HUES6 (cell line): ENCODE data around the gene RFX2.
"Not testable (repeated sequence)": the region's sequence is repeated elsewhere in the genome, so short reads cannot be mapped to it uniquely, and the experiment has no call there.

Source experiments
- H3K27ac ChIP-seq: 2 replicates; pipeline ENCODE4 v1.7.0; 2013; ENCODE audit warnings: low read depth, mild to moderate bottlenecking, low read length, inconsistent platforms
- H3K27me3 ChIP-seq: 2 replicates; pipeline ENCODE4 v1.6.1; 2013; ENCODE audit warnings: low read length; ENCODE audit not compliant: control insufficient read depth, insufficient read depth
- H3K36me3 ChIP-seq: 2 replicates; pipeline ENCODE4 v1.6.1; 2013; ENCODE audit warnings: low read length; ENCODE audit not compliant: control insufficient read depth, insufficient read depth
- H3K4me1 ChIP-seq: 2 replicates; pipeline ENCODE4 v1.6.1; 2013; ENCODE audit warnings: low read length; ENCODE audit not compliant: control insufficient read depth, insufficient read depth
- H3K4me3 ChIP-seq: 2 replicates; pipeline ENCODE4 v1.5.1; 2013; ENCODE audit warnings: low read depth, low read length
- H3K9ac ChIP-seq: one replicate; pipeline ENCODE4 v1.6.1; 2013; ENCODE audit warnings: mild to moderate bottlenecking, low read length
- H3K9me3 ChIP-seq: 2 replicates; pipeline ENCODE4 v1.6.1; 2013; ENCODE audit warnings: low read depth, low read length; ENCODE audit not compliant: control insufficient read depth, insufficient read depth

Gene RFX2

DNA sequence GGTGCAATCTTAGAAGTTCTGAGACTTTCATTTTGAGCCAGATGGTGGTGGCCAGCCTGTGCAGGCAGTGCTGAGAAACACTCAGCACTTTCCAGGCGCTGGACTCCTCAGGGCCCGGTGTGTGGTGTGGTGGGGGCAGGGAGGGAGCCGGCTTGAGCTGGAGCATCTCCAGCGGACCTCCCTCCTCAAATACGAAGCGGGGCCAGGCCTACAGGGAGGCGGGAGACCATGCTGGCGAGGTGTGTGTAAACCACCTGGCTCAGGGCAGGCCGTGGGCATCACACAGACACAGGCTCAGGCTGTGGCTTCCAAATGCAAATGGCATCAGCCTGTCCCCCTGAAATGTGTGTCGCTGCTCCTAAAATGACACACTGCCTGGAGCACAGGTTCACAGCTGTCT is 99.1 kb downstream of the RFX2 start:
- H3K9ac ChIP-seq, result no peak overlapping the region

DNA sequence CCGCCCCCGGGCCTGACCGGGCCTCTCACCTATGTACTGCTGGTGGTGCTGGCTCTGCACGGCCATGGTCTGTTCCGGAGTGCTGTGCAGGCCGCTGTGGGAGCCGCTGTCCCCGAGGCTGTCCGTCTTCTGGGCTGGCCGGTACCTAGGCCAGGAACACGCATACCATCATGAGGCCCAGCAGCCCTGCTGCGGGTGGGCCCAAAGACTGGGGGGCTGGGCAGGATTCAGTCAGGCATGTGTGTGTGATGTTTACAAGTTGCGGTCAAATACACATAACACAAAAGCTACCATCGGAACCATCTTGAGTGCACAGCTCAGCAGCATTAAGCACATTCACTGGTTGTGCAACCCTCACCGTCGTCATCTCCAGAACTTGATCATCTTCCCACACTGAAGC is 100.2 kb downstream of the RFX2 start:
- Histone ChIP-seq H3K9ac (no peak overlapping the region), H3K4me1 (no peaks in the 10 kb centered on the region)

More for the DNA sequence above, 99.1 kb downstream of the RFX2 start:
- no peak overlapping the region for H3K27ac ChIP-seq
- H3K9me3 ChIP-seq, result no peaks in the 10 kb centered on the region
- H3K4me3 ChIP-seq, result no peak overlapping the region
- no peaks in the 10 kb centered on the region; the same call in 1 of the 2 replicates for H3K27me3 ChIP-seq
- no peaks in the 10 kb centered on the region for H3K4me1 ChIP-seq
- H3K36me3 ChIP-seq, result no peaks in the 10 kb centered on the region

DNA sequence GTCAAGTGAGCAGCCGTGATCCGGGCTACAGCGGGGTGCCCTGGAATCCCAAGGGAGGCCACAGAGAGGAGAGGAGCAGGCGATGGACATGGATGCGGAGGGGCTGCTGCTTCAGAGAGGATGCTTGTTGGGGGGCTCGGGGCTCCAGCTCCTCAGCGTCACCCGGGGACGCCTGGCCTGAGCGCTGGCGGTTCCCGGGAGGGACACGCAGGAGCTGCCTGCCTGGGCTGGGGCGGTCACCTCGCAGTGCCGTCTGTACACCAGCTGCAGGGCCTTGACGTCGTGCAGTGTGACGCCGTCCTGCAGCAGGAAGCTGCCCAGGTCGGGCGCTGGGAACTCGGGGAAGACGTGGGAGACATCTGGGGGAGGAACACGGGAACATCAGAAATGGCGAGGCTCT is 102.4 kb downstream of the RFX2 start:
- no peaks in the 10 kb centered on the region for H3K27me3 ChIP-seq
- H3K36me3 ChIP-seq, result no peaks in the 10 kb centered on the region
- no peak overlapping the region for H3K27ac ChIP-seq
- no peaks in the 10 kb centered on the region for H3K4me1 ChIP-seq
- H3K9ac ChIP-seq, result no peak overlapping the region
- no peaks in the 10 kb centered on the region for H3K9me3 ChIP-seq
- no peak overlapping the region for H3K4me3 ChIP-seq

More for the DNA sequence above, 100.2 kb downstream of the RFX2 start:
- no peaks in the 10 kb centered on the region for H3K9me3 ChIP-seq
- H3K36me3 ChIP-seq, result no peaks in the 10 kb centered on the region
- no peak overlapping the region for H3K4me3 ChIP-seq
- H3K27me3 ChIP-seq, result no peaks in the 10 kb centered on the region
- H3K27ac ChIP-seq, result no peak overlapping the region

DNA sequence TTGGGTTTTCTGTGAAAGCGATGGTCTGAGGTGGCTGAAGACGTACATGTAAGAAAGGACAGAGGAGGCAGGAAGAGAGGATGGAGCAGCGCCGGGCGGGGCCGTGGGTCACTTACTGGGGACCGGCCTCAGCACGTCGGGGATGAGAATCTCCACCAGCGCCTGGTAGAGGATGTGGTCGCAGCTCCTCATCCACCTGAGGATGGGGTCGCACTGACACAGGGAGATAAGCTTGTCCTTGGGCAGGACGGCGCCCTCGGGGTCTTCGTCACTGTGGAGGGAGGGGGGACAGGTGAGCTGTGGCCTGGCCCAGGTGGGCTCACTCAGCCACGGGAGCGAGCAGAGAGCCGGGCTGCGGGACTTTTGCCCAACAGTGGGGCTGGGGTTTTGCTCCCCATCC is 103.4 kb downstream of the RFX2 start:
- no peak overlapping the region for H3K9ac ChIP-seq
- no peak overlapping the region for H3K27ac ChIP-seq
- no peaks in the 10 kb centered on the region for H3K36me3 ChIP-seq
- no peaks in the 10 kb centered on the region for H3K9me3 ChIP-seq
- no peaks in the 10 kb centered on the region for H3K4me1 ChIP-seq
- H3K4me3 ChIP-seq, result no peak overlapping the region
- H3K27me3 ChIP-seq, result no peaks in the 10 kb centered on the region

DNA sequence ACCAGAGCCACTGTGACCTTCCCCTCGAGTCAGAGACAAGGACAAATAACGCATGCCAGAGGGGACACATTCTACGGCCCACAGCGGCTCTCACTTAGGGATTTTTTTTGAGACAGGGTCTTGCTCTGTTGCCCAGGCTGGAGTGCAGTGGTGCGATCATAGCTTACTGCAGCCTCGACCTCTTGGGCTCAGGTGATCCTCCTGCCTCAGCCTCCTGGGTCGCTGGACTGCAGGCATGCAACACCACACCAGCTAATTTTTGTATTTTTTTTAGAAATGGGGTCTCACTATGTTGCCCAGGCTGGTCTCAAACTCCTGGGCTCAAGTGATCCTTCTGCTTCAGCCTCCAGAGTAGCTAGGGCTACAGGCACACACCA is 104.2 kb downstream of the RFX2 start:
- not testable (repeated sequence) for H3K36me3 ChIP-seq, H3K27me3 ChIP-seq, H3K4me1 ChIP-seq, H3K4me3 ChIP-seq, H3K9ac ChIP-seq, H3K27ac ChIP-seq, H3K9me3 ChIP-seq

DNA sequence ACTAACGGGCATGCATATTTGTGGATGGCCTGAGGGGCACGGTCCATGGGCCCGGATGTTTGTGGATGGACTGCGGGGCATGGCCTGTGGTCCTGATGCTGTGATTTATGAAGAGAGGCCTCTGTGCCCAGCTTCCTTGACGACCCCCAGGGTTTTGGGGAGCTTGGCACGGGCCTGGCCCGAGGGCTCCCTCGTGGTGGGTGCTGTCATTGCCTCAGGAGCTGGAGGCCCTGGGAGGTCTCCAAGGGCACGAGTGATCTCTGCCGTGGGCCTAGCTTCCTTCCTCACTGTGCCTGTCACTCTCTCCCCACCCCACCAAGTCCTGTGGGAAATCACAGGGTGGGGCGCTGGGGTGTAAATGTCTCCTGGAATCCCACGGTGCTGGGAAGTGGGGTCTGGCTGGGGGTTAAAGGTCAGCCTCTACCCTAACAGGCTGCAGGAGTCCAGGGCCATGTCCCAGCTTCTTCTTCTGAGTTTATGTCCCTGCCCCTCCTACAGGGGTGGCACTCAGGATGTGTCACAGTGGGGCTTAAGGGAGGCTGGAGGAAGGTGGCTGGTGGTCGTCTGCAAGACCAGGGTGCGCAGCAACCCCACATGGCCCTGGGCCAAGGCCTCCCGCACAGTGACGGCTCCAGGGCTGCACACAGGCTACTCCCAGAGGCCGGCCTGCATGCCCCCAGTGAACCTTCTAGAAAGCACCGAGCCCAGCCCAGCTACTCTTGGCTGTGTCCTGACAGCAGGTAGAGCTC is 104.8 kb downstream of the RFX2 start:
- H3K4me3 ChIP-seq, result no peak overlapping the region
- no peak overlapping the region for H3K27ac ChIP-seq
- 0 out of 2 replicates have a peak, but pooled peaks cover under 1% of the 10 kb centered on the region for H3K36me3 ChIP-seq
- no peaks in the 10 kb centered on the region for H3K27me3 ChIP-seq
- no peaks in the 10 kb centered on the region for H3K4me1 ChIP-seq
- H3K9me3 ChIP-seq, result peaks cover 5% of the 10 kb centered on the region; the same call in 1 of the 2 replicates
- no peak overlapping the region for H3K9ac ChIP-seq

DNA sequence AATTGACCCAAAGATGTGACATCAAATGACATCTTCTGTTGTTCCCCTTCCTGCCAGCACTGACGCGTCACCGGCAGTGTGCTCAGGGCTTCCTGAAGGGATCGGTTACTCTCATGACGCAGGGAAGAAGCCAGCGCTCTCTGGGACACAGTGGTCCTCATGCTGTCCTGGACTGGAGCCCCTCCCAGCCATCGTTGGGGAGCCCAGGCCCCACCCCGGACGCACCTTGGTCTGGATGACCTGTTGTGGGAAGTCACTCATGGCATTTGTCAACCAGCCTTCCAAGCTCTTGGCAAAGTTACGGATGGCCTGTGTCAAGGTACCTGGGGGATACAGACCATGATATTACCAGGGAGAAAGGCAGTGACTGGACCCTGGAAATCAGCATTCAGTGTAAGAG is 106.3 kb downstream of the RFX2 start:
- Histone ChIP-seq H3K4me3 (no peak overlapping the region), H3K36me3 (0 out of 2 replicates have a peak, but pooled peaks cover 4% of the 10 kb centered on the region), H3K27me3 (no peaks in the 10 kb centered on the region), H3K4me1 (no peaks in the 10 kb centered on the region), H3K27ac (no peak overlapping the region), H3K9ac (no peak overlapping the region), H3K9me3 (peaks cover 10% of the 10 kb centered on the region; the same call in 1 of the 2 replicates)

DNA sequence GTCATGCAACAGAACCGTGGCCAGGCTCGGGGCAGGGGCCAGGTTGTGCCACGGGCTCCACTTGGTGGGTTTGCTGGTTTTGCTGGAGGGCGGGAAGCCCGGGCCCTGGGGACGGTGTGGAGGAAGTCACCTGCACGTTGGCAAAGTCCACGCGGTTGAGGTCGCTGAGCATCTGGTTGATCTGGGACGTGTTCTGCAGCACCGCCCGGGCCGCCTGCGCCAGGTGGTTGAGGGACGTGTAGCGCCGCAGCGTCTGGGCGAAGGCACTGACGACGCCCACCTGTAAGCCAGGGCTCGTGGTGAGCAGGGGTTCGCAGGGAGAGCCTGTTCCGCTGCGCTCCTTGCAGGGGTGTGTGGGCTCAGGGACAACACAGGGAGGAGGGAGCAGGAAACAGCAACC is 107.7 kb downstream of the RFX2 start:
- Histone ChIP-seq H3K9me3 (peaks cover 10% of the 10 kb centered on the region; the same call in 1 of the 2 replicates), H3K4me1 (no peaks in the 10 kb centered on the region), H3K4me3 (no peak overlapping the region), H3K36me3 (0 out of 2 replicates have a peak, but pooled peaks cover 4% of the 10 kb centered on the region), H3K9ac (no peak overlapping the region), H3K27me3 (no peaks in the 10 kb centered on the region), H3K27ac (no peak overlapping the region)

DNA sequence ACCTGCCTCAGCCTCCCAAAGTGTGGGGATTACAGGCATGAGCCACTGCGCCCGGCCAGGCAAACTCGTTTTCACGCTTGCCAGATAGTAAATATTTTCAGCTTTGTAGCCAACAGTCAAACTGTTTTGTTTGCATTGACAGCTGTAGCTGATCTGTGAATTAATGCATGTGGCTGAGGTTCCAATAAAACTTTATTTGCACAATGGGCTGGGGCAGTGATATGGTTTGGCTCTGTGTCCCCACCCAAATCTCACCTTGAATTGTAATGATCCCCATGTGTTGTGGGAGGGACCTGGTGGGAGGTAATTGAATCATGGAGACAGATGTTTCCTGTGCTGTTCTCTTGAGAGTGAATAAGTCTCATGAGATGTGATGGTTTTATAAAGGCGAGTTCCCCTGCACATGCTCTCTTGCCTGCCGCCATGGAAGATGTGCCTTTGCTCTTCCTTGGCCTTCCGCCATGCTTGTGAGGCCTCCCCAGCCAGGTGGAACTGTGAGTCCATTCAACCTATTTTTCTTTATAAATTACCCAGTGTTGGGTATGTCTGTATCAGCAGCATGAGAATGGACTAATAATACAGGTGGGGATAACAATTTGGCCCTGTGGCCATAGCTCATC is 110.0 kb downstream of the RFX2 start:
- H3K27me3 ChIP-seq, result no peaks in the 10 kb centered on the region
- H3K4me1 ChIP-seq, result no peaks in the 10 kb centered on the region
- H3K36me3 ChIP-seq, result 0 out of 2 replicates have a peak, but pooled peaks cover 4% of the 10 kb centered on the region
- H3K4me3 ChIP-seq, result no peak overlapping the region
- H3K27ac ChIP-seq, result no peak overlapping the region
- no peak overlapping the region for H3K9ac ChIP-seq
- H3K9me3 ChIP-seq, result peaks cover 10% of the 10 kb centered on the region; the same call in 1 of the 2 replicates

DNA sequence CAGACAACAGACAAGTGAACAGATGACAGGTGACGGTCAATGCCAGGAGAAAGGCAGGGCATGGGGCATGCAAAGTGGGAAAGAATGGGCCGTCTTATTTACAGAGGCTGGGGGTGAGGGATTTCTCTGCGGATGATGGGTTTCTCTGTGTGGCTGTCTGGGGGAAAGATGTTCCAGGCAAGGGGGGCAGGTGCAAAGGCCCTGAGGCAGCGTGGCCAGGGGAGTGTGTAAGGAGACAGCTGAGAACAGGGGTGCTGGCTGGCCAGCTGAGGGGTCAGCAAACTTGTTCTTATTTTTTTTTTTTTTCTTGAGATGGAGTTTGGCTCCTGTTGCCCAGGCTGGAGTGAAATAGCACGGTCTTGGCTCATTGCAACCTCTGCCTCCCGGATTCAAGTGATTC is 110.6 kb downstream of the RFX2 start:
- H3K36me3 ChIP-seq, result 0 out of 2 replicates have a peak, but pooled peaks cover 4% of the 10 kb centered on the region
- no peak overlapping the region for H3K4me3 ChIP-seq
- H3K27ac ChIP-seq, result no peak overlapping the region
- H3K9ac ChIP-seq, result no peak overlapping the region
- peaks cover 10% of the 10 kb centered on the region; the same call in 1 of the 2 replicates for H3K9me3 ChIP-seq
- H3K4me1 ChIP-seq, result no peaks in the 10 kb centered on the region
- H3K27me3 ChIP-seq, result no peaks in the 10 kb centered on the region

DNA sequence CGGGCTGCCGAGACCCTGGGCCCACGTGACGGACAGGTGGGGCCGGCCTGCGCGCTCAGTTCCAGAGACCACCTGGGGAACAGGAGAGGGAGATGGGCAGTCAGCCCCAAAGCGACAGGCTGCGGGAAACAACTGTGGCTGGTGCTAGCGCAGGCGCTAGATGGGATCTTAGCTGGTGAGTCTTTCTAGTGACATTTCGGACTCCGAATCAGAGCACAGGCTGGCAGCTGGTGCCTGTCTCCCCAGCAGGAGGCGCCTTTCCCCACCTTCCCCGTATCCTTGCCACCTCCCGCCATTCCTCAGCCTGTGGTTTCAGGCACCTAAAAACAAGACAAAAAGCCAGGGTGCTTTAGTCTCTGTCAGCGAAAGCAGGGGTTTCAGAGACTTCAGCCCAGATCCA is 112.9 kb downstream of the RFX2 start:
- Histone ChIP-seq H3K9ac (no peak overlapping the region), H3K36me3 (0 out of 2 replicates have a peak, but pooled peaks cover 4% of the 10 kb centered on the region), H3K27me3 (no peaks in the 10 kb centered on the region), H3K4me1 (peaks cover 6% of the 10 kb centered on the region; the same call in 1 of the 2 replicates), H3K27ac (no peak overlapping the region), H3K9me3 (peaks cover 10% of the 10 kb centered on the region; the same call in 1 of the 2 replicates), H3K4me3 (no peak overlapping the region)
